GM18517 (cell line): ENCODE results near the gene CCDC85B.
A peak's percentile ranks its signal among the peaks of the same experiment; 100 is the strongest.

Experiments
- ATAC-seq: cut with Tn5 transposase; IDR thresholded peaks from one replicate; pipeline ENCODE4 v1.9.1; 2021; ENCODE audit warnings: mild to moderate bottlenecking, moderate library complexity; ENCODE audit not compliant: unreplicated experiment

The CCDC85B gene

GRCh38 chr11:65868076-65868667, 22.3 kb upstream of the CCDC85B start:
- ATAC-seq, result no peak

GRCh38 chr11:65868907-65869306, 21.6 kb upstream of the CCDC85B start:
- no peak for ATAC-seq

- no peak for ATAC-seq
These were observed 20.7 kb upstream of the CCDC85B start for GRCh38 chr11:65869643-65870306.

GRCh38 chr11:65870307-65870658, 20.2 kb upstream of the CCDC85B start:
- no peak for ATAC-seq

- ATAC-seq, result no peak
These were observed 19.5 kb upstream of the CCDC85B start for GRCh38 chr11:65870706-65871681.

- no peak for ATAC-seq
These were observed 18.5 kb upstream of the CCDC85B start for GRCh38 chr11:65871811-65872548.

GRCh38 chr11:65872586-65873317, 17.7 kb upstream of the CCDC85B start, which contains the start of gene EFEMP2:
EFEMP2 (minus strand) TSS chr11:65872800; CDS start chr11:65872354, 446 bp downstream.
- no peak for ATAC-seq

GRCh38 chr11:65873318-65874156, 16.9 kb upstream of the CCDC85B start:
- ATAC-seq, result peak; percentile 77

- no peak for ATAC-seq
These were observed 10.9 kb upstream of the CCDC85B start, which contains the start of gene CTSW for GRCh38 chr11:65879617-65880016. CTSW (plus strand) TSS chr11:65879837; CDS start chr11:65879855, 18 bp downstream.

GRCh38 chr11:65880027-65880426, 10.4 kb upstream of the CCDC85B start:
- ATAC-seq, result no peak

- no peak for ATAC-seq
These were observed 9.5 kb upstream of the CCDC85B start for GRCh38 chr11:65880844-65881421.

- ATAC-seq, result no peak
These were observed 8.1 kb upstream of the CCDC85B start for GRCh38 chr11:65882120-65883057.

GRCh38 chr11:65883058-65883761, 7.3 kb upstream of the CCDC85B start:
- no peak for ATAC-seq

- ATAC-seq, result no peak
These were observed 6.4 kb upstream of the CCDC85B start for GRCh38 chr11:65883786-65884715.

GRCh38 chr11:65884716-65885092, 5.8 kb upstream of the CCDC85B start:
- no peak for ATAC-seq

- ATAC-seq, result no peak
These were observed 5.2 kb upstream of the CCDC85B start for GRCh38 chr11:65885231-65885630.
